Stimulated activated CD4-positive, alpha-beta T cell treated with anti-CD3 and anti-CD28 coated beads, Interleukin-15, amount 100 ng/mL, for 1 hour (primary cell): ENCODE results near the gene AKAIN1.

Experiments used
- DNase-seq, 2 donors: peaks; one replicate each; pipeline ENCODE4 v3.0.0-alpha.2; 2020; ENCODE audit warnings: low read depth in 1 of 2, low spot score in 1 of 2

Gene AKAIN1

GRCh38 chr18:5097116-5097703, 99.8 kb downstream of the AKAIN1 start:
- DNase-seq = no peak

- DNase-seq = no peak
Measured at GRCh38 chr18:5095239-5095638, 101.8 kb downstream of the AKAIN1 start.

- no peak for DNase-seq
Measured at GRCh38 chr18:5093902-5094301, 103.2 kb downstream of the AKAIN1 start.
